ENCODE results near the gene ZNF524.

DNA sequence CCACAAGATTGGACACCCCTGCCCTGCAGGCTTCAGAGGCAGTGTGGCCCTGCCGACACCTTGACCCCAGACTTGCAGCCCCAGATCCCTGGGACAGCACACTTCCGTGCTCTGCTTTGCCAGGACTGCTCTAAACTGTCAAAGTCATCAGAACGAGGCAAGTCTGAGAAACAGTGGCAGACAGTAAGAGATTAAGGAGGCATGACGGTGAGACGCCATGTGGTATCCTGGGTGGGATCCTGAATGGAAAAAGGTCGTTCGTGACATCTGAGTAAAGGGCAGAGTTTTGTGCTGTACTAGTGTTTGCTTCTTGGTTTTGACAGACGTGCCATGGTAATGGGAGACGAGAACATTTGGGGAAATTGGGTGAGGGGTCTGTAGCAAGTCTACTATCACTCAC, 33.3 kb upstream of the ZNF524 start:
- TF ChIP-seq, protein P1, sequence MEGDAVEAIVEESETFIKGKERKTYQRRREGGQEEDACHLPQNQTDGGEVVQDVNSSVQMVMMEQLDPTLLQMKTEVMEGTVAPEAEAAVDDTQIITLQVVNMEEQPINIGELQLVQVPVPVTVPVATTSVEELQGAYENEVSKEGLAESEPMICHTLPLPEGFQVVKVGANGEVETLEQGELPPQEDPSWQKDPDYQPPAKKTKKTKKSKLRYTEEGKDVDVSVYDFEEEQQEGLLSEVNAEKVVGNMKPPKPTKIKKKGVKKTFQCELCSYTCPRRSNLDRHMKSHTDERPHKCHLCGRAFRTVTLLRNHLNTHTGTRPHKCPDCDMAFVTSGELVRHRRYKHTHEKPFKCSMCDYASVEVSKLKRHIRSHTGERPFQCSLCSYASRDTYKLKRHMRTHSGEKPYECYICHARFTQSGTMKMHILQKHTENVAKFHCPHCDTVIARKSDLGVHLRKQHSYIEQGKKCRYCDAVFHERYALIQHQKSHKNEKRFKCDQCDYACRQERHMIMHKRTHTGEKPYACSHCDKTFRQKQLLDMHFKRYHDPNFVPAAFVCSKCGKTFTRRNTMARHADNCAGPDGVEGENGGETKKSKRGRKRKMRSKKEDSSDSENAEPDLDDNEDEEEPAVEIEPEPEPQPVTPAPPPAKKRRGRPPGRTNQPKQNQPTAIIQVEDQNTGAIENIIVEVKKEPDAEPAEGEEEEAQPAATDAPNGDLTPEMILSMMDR (IDR thresholded peaks at IDR 0.05; ENCODE audit: low read depth, low read length): no peak
- no peak for TF ChIP-seq EZH2phosphoT487 (IDR thresholded peaks at IDR 0.05; ENCODE audit: low read depth)

All from OCI-LY3 (cell line).